Ramos (cell line): ENCODE measurements around the gene GTPBP1.

Source experiments
- in situ Hi-C: fragments of 300-500 bp; cut with MboI; formaldehyde crosslinking; loops from one replicate; pipeline ENCODE4 v1.14.3; 2022; ENCODE audit warnings: low sequenced_read_pairs; ENCODE audit not compliant: unreplicated experiment

The GTPBP1 gene

DNA sequence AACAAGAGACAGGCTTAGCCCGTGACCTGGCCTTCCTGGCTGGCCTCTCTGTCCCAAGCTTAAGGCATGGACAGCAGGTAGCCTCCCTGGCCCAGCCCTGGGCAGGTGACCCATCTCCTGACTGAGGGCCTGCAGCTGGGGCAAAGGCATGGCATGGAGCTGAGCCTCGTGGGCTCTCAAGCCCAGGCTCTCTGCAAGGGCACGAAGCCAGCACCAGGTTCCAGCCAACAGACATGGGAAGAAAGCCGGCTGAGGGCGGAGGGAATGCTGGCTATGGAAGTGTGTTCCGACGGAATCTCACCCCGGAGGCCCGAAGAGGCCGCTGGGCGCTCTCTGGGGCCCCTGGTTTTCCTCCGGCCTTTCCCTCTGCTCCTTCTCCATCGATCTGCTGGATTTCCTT, 75.3 kb downstream of the GTPBP1 start:
- in situ Hi-C loops = no loop called here

- in situ Hi-C loops = no loop called here
Measured at GRCh38 chr22:38782402-38783094, 76.8 kb downstream of the GTPBP1 start.
